ENCODE measurements around the gene MTF1.
"Not testable (repeated sequence)": the region's sequence is repeated elsewhere in the genome, so short reads cannot be mapped to it uniquely, and the experiment has no call there.

Gene MTF1

DNA sequence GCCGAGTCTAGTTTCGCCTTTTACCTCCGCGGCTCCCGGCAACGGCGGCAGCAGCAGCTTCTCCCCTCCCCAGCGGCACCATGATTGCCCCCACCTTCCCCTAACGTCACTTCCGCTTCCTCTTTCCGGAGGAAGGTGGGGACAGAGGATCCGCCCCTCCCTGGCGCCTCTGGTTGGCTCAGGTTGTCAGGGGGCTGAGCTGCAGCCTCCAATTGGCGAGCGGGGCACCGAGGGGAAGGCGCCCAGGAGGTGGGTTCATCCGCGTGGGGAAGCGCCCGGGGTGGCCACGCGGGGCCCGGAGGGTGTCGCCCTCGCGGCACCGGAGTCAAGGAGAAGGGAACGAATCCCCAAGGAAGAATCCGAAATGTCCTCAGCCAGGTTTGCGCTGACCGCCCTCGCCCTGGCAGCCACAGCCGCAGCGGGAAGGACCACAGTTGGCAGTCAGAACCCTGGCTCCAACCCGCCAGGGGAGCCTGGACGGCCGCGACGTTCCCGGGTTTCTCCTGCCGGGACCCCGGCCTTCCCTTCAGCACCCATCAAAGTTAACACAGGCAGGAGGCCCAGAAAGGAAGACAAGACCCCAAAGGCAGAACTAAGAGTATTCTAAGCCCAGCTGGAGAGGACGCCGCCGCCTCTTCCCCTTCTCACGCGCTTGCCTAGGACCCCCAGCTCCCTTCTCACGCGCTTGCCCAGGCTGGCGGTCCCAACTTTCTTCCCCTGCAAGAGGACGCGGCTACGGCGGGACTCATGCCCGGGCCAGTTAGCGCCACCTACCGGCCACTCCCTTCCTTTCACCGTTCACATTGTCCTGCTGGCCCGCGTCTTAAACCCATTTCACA lies at the start of gene MTF1:
Gene MTF1, minus strand, starts transcription at position 86 of the 839 bp plus-strand sequence. CDS start 1,934 bp downstream, outside the sequence.
- DNase-seq (ENCODE audit: low read depth) = peak; percentile 94

DNA sequence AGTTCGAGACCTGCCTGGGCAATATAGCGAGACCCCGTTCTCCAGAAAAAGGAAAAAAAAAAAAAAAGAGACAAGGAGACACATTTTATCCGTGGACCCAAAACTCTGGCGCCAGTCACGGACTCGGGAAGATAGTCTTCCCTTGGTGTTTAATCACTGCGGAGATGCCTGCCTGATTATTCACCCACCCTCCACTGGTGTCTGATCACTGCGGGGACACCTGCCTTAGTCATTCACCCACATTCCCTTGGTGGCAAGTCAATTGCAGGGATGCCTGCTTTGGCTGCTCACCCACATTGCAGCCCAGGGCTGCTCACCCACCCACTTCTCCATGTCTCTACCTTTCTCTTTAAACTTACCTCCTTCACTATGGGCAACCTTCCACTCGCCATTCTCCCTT lies 49.1 kb upstream of the MTF1 start:
- not testable (repeated sequence) for DNase-seq (ENCODE audit: low read depth)

DNA sequence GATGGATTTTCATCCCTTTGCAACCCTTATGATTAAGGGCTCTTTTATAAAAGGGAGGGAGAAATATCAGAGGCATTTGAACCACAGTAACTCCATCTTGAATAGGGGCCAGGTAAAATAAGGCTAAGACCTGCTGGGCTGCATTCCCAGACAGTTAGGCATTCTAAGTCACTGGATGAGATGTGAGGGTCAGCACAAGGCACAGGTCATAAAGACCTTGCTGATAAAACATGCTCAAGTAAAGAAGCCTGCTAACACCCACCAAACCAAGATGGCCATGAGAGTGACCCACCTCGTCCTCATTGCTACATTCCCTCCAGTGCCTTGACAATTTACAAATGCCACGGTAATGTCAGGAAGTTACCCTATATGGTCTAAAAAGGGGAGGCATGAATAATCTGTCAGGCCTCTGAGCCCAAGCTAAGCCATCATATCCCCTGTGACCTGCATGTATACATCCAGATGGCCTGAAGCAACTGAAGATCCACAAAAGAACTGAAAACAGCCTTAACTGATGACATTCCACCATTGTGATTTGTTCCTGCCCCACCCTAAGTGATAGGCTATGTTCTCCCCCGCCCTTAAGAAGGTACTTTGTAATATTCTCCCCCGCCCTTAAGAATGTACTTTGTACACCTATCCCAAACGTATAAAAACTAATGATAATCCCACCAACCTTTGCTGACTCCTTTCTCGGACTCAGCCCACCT lies 48.2 kb upstream of the MTF1 start:
- not testable (repeated sequence) for DNase-seq (ENCODE audit: low read depth)

DNA sequence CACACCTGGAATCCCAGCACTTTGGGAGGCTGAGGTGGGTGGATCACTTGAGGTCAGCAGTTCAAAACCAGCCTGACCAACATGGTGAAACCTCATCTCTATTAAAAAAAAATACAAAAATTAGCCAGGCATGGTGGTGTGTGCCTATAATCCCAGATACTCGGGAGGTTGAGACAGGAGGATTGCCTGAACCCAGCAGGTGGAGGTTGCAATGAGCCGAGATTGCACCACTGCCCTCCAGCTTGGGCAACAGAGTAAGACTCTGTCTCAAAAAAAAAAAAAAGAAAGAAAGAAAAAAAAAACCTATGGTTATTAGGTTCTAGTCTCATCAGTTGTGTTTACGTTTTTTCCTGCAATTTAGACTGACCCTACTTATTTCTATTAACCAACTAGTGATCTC lies 47.2 kb upstream of the MTF1 start:
- not testable (repeated sequence) for DNase-seq (ENCODE audit: low read depth)

DNA sequence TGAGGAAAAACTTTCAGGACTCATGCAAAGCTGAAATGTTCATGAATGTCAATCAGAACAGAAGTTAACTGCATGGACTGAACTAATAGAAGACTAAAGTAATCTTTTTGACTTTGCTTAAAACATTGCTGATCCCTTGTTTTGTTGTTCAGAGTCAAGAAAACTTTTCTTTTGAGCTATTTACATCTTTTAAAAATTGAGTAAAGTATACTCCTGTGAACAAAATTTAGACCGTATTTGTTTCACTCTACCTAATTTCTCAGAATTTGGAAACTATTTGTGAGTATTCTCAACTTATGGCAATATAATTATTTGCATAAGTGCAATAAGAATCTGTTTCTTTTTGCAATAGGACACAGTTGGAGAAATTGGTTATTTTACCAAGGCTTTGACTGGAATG lies 46.3 kb upstream of the MTF1 start:
- DNase-seq (ENCODE audit: low read depth) = no peak

DNA sequence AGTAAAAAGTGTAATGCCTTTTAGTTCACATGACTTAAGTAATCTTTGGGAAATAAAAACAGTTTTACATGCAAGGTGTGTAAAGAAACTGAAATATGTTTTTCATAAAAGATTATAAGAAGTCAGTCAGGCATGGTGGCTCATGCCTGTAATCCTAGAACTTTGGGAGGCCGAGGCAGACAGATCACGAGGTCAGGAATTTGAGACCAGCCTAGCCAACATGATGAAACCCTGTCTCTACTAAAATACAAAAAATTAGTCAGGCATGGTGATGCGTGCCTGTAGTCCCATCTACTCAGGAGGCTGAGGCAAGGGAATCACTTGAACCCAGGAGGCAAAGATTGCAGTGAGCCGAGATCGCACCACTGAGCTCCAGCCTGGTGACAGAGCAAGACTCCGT lies 44.5 kb upstream of the MTF1 start:
- not testable (repeated sequence) for DNase-seq (ENCODE audit: low read depth)

DNA sequence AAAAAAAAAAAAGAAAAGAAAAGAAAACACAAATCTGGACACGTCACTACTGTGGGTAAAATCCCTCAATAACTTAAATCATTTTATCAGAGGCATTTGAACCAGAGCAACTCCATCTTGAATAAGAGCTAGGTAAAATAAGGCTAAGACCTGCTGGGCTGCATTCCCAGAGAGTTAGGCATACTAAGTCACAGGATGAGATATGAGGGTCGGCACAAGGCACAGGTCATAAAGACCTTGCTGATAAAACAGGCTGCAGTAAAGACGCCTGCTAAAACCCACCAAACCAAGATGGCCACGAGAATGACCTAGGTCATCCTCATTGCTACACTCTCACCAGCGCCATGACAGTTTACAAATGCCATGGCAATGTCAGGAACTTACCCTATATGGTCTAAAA lies 43.6 kb upstream of the MTF1 start:
- DNase-seq (ENCODE audit: low read depth) = no peak

DNA sequence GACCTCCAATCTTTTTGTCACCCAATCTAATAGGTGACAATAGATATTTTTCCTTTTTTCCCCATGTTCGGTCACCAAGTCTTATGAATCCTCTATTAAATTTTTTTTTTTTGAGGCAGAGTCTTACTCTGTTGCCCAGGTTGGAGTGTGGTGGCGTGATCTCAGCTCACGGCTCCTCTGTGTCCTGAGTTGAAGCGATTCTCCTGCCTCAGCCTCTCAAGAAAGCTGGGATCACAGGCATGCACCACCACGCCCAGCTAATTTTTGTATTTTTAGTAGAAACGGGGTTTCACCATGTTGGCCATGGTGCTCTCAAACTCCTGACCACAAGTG lies 42.5 kb upstream of the MTF1 start:
- no peak for DNase-seq (ENCODE audit: low read depth)

DNA sequence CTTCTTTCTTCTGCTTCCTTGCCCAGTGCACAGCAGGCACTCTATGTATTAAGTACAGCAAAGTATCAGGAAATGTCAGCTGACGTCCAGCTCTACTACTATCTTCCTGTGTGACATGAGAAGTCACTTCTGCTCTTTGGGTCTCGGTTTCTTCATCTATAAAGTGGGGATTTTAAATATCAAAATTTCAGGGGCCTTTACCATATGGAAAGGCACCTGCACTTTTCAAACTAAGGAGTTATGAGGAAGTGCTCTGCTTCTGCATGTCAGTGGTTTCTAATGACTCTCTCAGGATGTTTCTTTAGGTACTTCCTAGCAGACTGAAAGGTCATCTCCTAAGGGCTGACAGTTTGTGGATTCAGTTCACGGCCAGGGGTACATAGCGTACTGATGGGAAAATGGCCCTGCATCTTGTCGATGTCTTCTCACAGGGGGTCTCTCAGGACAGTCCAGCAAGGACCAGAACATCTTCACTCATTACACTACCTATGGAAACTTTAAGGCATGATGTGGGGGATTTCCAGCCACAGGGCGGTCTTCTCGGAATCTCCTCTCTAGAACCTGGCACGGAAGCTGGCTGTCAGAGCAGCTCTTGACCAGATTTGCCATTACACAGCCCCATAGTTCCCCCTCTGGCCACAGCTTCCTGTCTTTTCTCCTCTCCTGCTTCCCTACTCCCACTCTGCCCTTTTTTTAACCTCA lies 42.0 kb upstream of the MTF1 start:
- DNase-seq (ENCODE audit: low read depth) = no peak

DNA sequence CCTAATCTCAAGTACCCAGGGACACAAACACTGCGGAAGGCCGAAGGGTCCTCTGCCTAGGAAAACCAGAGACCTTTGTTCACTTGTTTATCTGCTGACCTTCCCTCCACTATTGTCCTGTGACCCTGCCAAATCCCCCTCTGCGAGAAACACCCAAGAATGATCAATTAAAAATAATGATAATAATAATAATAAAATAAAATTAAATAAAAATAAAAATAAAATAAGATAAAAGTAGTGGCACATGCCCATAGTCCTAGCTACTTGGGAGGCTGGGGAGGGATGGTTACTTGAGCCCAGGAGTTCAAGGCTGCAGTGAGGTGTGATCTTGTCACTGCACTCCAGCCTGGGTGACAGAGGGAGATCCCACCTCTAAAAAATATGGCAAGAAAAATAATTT lies 38.2 kb upstream of the MTF1 start:
- not testable (repeated sequence) for DNase-seq (ENCODE audit: low read depth)

DNA sequence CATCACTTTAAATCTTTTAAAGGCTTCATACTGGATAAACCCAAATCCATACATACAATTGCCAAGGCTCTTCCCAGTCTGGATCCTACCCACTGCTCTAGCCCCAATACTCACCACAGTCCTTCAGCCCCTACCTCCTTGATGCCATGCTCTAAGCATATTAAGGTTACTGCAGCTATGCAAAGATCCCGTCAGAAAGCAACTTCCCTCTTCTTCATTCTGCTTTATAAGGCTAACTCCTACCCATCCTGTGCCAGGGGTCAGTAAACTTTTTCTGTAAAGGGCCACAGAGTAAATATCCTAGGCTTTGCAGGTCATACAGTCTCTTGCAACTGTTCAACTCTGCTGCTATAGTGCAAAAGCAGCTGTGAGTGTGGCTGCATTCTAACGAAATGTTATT lies 34.3 kb upstream of the MTF1 start:
- DNase-seq (ENCODE audit: low read depth) = no peak

DNA sequence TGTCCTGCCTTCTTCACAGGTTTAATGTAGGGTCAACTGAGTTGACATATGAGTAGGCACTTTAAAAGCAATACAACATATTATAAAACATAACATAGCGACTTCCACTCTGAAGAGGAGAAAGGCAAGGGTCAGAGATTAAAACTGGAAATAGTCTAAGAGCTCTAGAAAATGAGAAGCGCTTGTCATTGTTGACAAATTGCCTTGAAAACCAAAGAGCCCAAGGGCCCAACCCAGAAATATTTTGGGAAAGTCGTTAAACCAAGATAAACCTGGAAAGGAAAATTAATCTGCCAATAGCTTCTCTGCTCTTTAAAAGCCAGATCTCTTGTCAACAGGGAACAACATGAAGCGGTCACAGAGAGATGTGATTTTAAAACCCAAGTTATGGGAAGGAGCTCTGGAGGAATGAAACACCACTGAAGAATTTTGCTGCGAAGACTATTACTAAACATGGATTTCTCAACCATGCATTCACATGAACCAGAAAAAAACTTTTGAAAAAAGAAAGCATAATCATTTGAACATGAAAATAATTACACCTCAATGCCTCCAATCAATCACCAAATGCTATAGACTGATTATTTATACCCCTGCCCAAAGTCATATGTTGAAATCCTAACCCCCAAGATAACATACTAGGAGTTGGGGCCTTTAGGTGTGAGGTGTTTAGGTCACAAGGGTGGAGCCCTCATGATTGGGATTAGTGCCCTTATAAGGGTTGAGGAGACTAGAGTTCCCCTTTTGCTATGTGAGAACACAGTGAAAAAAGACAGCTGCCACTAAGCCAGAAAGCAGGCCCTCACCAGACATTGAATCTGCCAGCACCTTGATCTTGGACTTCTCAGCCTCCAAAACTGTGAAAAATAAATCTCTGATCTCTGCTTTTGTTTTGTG lies 33.0 kb upstream of the MTF1 start:
- DNase-seq (ENCODE audit: low read depth) = no peak

DNA sequence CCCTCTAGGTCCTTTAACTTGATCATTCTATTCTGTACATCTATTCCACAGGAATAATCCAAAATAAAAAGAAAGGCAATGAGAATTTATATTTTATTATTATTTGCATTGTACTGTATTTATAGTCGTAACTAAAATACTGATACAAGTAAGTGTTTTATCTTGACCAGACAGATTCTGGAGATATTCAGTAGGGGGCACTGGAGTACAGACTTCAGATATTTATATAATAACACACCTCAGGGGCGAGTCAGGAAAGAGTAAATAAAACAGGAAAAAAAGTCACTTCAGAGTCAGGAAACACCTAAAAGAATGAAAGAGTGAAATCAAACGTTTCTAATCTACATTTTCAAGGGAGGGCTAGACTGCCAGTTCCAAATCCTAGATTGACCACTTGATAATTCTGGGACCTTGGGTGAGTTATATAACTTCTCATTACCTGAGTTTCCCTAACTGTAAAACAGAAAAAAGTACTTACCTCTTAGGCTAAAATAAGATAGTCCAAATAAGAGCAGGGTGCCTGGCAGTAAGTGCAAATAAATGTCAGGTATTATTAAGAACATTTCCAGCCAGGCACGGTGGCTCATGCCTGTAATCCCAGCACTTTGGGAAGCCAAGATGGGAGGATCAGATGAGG lies 31.1 kb upstream of the MTF1 start:
- DNase-seq (ENCODE audit: low read depth) = no peak

DNA sequence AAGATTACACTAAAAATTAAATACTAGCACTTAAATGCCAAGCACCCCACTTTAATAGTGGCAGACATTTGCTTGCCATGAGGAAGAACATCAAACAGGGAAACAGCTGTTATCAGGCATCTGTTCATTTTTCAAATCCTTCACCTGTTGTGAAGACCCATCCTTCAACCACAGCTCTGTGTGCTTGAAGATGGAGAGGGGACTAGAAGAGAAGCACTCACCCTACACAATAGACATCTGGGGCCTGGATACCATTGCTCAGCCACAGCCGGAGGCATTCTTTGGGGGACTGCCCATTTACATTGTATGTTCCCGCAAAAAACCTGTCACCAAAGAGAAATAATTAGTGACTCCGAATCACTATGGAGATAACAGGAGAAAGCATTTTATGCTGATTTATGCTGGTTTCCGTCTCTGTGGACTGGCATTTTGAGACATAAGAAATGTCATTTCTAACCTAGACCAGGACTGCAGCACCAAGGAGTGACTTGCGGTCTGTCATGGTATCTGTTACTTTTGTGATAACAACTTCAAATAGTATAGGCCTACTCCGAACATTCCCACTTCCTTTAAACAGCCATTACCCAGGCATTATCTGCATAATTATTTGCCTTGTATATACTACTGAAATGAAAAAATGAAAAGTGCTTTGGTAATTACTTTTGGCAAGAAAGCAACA lies 28.8 kb upstream of the MTF1 start:
- no peak for DNase-seq (ENCODE audit: low read depth)

DNA sequence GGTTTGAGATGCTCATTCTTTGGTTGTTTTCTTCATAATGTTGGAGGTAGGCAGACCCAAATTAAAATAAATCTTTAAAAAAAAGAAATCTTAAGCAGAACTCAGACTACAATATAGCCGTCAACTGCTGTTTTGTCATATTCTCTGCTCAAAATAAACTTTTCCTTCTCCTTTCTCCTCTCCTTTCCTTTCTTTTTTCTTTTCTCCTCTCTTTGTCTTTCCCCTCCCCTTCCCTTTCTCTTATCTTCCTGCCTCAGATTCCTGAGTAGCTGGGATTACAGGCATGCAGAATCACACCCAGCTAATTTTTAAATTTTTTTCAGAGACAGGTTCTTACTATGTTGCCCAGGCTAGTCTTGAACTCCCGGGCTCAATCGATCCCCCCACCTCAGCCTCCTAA lies 24.8 kb upstream of the MTF1 start:
- DNase-seq (ENCODE audit: low read depth) = no peak

DNA sequence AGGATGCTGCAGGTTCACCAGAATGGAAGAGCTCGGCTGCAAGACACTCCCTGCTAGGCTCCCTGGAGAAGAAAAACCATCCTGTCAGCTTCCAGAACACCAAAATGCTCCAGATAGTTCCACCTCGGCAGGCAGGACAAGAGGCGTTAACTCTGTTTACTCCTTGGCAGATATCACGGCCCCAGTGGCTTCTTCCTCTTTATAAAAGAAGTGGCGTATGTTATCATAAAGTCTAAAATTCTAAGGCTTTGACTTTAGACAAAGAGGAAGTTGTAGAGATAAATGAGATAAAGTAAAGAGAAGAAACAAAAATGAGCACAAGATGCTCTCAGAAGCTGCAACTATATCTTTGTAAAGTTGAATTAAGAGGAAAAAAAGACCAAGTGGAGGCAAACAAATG lies 24.3 kb upstream of the MTF1 start:
- DNase-seq (ENCODE audit: low read depth) = no peak

DNA sequence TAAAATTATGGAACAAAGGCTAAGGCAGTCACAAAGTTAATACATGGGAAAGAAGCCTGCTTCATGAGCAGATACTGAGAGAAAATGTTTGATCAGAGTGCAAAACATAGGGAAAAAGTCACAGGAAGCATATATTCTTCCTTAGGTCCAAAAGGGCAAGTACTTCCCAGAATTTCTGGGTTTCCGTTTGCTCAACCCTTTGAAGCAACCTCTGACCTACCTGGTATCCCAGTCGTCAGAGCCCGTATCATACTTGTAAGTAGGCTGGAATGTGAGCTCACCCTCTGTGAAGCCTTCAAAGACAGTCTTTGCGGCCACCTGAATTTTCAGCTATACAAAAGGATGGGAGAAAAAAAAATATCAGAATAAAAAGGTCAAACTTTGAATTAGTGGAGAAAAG lies 20.5 kb upstream of the MTF1 start:
- DNase-seq (ENCODE audit: low read depth) = no peak

DNA sequence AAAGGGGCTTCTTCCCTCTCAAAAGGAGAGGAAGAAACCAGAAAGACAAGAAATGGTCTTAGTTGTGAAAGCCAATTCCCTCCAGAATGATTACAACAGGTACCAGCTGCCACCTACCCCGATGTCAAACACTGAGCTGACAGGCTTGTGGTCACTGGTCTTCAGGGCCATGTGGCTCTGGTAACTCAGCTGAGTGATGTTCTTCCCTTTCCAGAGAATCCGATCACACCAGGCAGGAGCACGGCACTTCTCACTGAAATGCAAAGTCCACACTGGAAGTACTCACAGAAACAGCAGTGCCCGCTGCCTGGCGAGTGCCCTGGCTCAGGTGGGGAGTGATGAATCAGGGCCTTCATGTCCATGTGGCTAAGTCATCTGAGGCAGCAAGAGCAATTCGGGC lies 18.7 kb upstream of the MTF1 start:
- DNase-seq (ENCODE audit: low read depth) = no peak

DNA sequence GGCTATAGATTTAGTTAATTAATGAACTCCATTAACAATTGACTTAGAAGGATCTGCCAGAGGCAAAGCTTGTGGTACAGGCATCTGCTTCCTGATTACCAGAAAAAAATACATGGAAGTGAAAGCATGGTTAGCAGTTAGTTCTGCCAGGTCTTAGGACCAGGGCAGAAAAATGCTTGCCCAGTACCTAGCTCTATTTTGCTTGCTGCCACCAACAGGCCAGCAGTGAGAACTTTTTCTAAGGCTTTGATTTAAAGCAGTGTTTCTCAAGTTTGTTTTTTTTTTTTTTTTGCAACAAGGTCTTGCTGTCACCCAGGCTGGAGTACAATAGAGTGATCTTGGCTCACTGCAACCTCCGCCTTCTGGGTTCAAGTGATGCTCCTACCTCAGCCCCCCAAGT lies 16.4 kb upstream of the MTF1 start:
- no peak for DNase-seq (ENCODE audit: low read depth)

DNA sequence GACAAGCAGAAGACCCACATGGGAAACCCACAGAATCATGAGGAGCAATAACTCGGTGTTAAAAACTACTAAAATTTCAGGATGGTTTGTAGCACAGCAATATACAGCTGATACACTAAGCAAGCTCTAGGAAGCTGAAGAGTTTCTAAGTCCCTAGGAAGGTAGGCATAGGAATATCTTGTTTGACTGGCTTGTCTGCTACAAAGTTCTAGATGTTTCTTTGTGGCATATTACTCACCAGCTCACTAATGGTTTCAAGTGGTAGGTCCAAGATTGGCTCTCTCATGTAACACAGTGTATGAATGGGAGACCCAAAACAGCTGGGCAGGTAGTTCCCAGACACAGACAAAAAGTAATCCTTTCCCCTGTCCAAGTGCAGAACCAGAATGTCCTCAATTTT lies 13.3 kb upstream of the MTF1 start:
- no peak for DNase-seq (ENCODE audit: low read depth)

DNA sequence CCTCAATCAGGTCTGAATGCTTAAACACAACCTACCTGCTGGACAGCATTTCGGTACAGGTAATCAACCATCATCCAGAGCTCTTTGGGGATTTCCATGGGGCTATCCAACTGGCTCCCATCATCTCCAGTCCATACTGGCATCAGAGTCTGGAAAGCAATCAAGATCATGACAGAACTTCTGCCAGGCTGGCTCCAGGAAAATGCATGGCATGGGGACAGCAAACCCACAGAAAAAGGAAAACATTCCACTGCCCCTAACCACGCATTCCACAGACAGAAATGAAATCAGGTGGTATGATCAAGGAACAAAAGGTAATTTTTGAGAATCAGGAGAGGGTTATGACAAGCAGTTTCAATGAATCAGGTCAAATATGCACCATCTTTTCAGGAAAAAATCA lies 9.1 kb upstream of the MTF1 start:
- no peak for DNase-seq (ENCODE audit: low read depth)
